Gastrocnemius medialis (tissue), 4 donors: ENCODE data around the gene UQCC5. TPM values are rescaled to one million over a fixed set of nuclear protein-coding genes. Genes with fewer than 3 reads are reported as not detected.

Source experiments
- ATAC-seq, 2 donors: fragments of 150-250 bp; one replicate each; pipeline ENCODE4 v1.9.1; 2016
- DNase-seq, 2 donors: peaks; one replicate each; pipeline ENCODE4 v3.0.0-alpha.2; 2019
- H3K27ac ChIP-seq, 4 donors: fragments of 200-600 bp; sonication (generic); 1 replicate in 1 of 4; 2 replicates in 3 of 4; pipeline ENCODE4 v1.5.1; 2016 to 2018; ENCODE audit warnings: mild to moderate bottlenecking in 2 of 4, moderate library complexity in 1 of 4
- H3K27me3 ChIP-seq, 3 donors: fragments of 200-600 bp; sonication (generic) in 2 of 3; 1 replicate in 1 of 3; 2 replicates in 2 of 3; pipeline versions ENCODE4 v1.5.1 to v1.6.0; 2016 to 2019; ENCODE audit warnings: mild to moderate bottlenecking in 1 of 3, moderate library complexity in 1 of 3
- H3K36me3 ChIP-seq, 2 donors: fragments of 200-600 bp; sonication (generic) in 1 of 2; one replicate each; pipeline ENCODE4 v1.5.1; 2017 to 2018
- H3K4me1 ChIP-seq, 2 donors: fragments of 200-600 bp; sonication (generic) in 1 of 2; one replicate each; pipeline ENCODE4 v1.5.1; 2016 to 2017; ENCODE audit warnings: mild to moderate bottlenecking in 2 of 2
- H3K4me3 ChIP-seq, 4 donors: fragments of 200-600 bp; sonication (generic) in 3 of 4; 1 replicate in 1 of 4; 2 replicates in 3 of 4; pipeline ENCODE4 v1.5.1; 2016 to 2019; ENCODE audit warnings: mild to moderate bottlenecking in 2 of 4
- H3K9me3 ChIP-seq, 3 donors: fragments of 200-600 bp; sonication (generic) in 2 of 3; 1 replicate in 1 of 3; 2 replicates in 2 of 3; pipeline ENCODE4 v1.5.1; 2016 to 2019
- POLR2A ChIP-seq, 2 donors: fragments of 450-650 bp; IDR thresholded peaks; one replicate each; pipeline ENCODE4 v1.6.1; 2017; ENCODE audit warnings: antibody characterized with exemption in 2 of 2, mild to moderate bottlenecking in 2 of 2, moderate library complexity in 2 of 2
- in situ Hi-C, 4 donors: fragments of 200-750 bp; cut with MboI; loops; one replicate each; pipeline versions ENCODE4 v1.15.0 to v1.8.0; 2017; ENCODE audit warnings: low sequenced_read_pairs in 4 of 4
- intact Hi-C: fragments of 100-400 bp; cut with DNase I; formaldehyde crosslinking; loops from one replicate; pipeline ENCODE4 v1.15.1; 2023; ENCODE audit warnings: low total_unique reads
- total RNA-seq, 4 donors: library from RNA; depleted of rRNA; stranded (reverse); fragments of >200 nt; gene quantifications; one replicate each; pipeline versions ENCODE4 v1.1.0 to v1.2.3, GENCODE V29; 2016
- TF ChIP-seq, protein P1 (sequence below), 5 experiments: fragments of 450-650 bp in 3 of 5; fragments of 200-600 bp in 2 of 5; sonication (generic) in 2 of 5; IDR thresholded peaks in 4 of 5; conservative IDR thresholded peaks in 1 of 5; 1 replicate in 4 of 5; 2 replicates in 1 of 5; pipeline ENCODE4 v1.5.1; 2016 to 2019; ENCODE audit warnings: antibody characterized with exemption in 5 of 5, mild to moderate bottlenecking in 3 of 5, moderate library complexity in 3 of 5

Gene UQCC5
- total RNA-seq, 4 donors from 2014 or later: 0.31 to 26.1 (median 0.87) TPM

DNA sequence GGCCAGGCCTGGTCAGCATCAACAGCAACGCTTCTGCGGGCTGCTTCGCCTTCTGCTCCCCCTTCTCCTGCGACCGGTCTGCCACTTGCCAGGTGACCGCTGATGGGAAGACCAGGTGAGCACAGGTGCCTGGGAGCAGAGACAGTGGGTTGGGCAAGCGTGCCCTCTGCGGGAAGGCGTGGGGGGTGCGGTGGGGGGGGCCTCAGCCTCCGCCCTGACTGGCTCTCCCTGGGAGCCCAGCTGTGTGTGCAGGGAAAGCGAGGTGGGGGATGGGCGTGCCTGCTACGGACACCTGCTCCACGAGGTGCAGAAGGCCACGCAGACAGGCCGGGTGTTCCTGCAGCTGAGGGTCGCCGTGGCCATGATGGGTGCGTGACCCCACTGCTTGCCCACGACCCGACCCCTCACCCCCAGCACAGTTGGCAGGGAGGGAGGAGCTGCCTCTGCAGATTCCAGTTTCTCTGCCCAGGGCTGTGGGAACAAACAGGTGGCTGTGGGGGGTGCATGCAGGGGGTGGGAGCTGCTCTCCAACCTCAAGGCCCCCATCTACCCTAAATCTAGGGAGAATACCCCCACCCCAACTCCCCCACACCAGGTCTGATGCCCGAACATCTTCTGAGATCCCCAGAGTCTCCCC is 32.5 kb upstream of the UQCC5 start:
- H3K4me1 ChIP-seq: no peaks in the 10 kb centered on the region
- no peak overlapping the region for H3K4me3 ChIP-seq
- H3K27ac ChIP-seq: no peak overlapping the region
- no peak for ATAC-seq
- no peaks in the 10 kb centered on the region for H3K36me3 ChIP-seq
- H3K9me3 ChIP-seq: no peaks in the 10 kb centered on the region
- no peaks in the 10 kb centered on the region for H3K27me3 ChIP-seq
- intact Hi-C loops: no loop called here
- no peak for DNase-seq
- no peak for TF ChIP-seq POLR2A (IDR thresholded peaks at IDR 0.05)
- TF ChIP-seq, protein P1, sequence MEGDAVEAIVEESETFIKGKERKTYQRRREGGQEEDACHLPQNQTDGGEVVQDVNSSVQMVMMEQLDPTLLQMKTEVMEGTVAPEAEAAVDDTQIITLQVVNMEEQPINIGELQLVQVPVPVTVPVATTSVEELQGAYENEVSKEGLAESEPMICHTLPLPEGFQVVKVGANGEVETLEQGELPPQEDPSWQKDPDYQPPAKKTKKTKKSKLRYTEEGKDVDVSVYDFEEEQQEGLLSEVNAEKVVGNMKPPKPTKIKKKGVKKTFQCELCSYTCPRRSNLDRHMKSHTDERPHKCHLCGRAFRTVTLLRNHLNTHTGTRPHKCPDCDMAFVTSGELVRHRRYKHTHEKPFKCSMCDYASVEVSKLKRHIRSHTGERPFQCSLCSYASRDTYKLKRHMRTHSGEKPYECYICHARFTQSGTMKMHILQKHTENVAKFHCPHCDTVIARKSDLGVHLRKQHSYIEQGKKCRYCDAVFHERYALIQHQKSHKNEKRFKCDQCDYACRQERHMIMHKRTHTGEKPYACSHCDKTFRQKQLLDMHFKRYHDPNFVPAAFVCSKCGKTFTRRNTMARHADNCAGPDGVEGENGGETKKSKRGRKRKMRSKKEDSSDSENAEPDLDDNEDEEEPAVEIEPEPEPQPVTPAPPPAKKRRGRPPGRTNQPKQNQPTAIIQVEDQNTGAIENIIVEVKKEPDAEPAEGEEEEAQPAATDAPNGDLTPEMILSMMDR (IDR thresholded peaks at IDR 0.05 in 4 of 5, conservative IDR thresholded peaks at IDR 0.05 in 1 of 5): no peak
- in situ Hi-C loops: no loop called here

GRCh38 chr3:52504977-52505376 is 31.4 kb upstream of the UQCC5 start:
- in situ Hi-C loops: no loop called here
- no peak overlapping the region for H3K27ac ChIP-seq
- TF ChIP-seq, protein P1 (IDR thresholded peaks at IDR 0.05 in 4 of 5, conservative IDR thresholded peaks at IDR 0.05 in 1 of 5): no peak
- TF ChIP-seq POLR2A (IDR thresholded peaks at IDR 0.05): no peak
- no peak for DNase-seq
- no peaks in the 10 kb centered on the region for H3K36me3 ChIP-seq
- H3K4me3 ChIP-seq: no peak overlapping the region
- no peaks in the 10 kb centered on the region for H3K9me3 ChIP-seq
- no peaks in the 10 kb centered on the region for H3K4me1 ChIP-seq
- no peak for ATAC-seq
- intact Hi-C loops: no loop called here
- H3K27me3 ChIP-seq: no peaks in the 10 kb centered on the region

GRCh38 chr3:52506266-52506966 is 30.0 kb upstream of the UQCC5 start:
- intact Hi-C loops (no loop called here), in situ Hi-C loops (no loop called here)
- DNase-seq (no peak), ATAC-seq (no peak)
- no peak overlapping the region for H3K27ac ChIP-seq
- H3K4me3 ChIP-seq: no peak overlapping the region
- H3K4me1 ChIP-seq: no peaks in the 10 kb centered on the region
- TF ChIP-seq, protein P1 (IDR thresholded peaks at IDR 0.05 in 4 of 5, conservative IDR thresholded peaks at IDR 0.05 in 1 of 5): no peak
- no peak for TF ChIP-seq POLR2A (IDR thresholded peaks at IDR 0.05)
- no peaks in the 10 kb centered on the region for H3K9me3 ChIP-seq
- no peaks in the 10 kb centered on the region for H3K36me3 ChIP-seq
- H3K27me3 ChIP-seq: no peaks in the 10 kb centered on the region

GRCh38 chr3:52507359-52507758 is 29.0 kb upstream of the UQCC5 start:
- intact Hi-C loops: no loop called here
- ATAC-seq: no peak
- no peaks in the 10 kb centered on the region for H3K36me3 ChIP-seq

More at GRCh38 chr3:52507359-52507758, 29.0 kb upstream of the UQCC5 start:
- Histone ChIP-seq H3K4me1 (no peaks in the 10 kb centered on the region), H3K27me3 (no peaks in the 10 kb centered on the region), H3K27ac (no peak overlapping the region), H3K4me3 (no peak overlapping the region), H3K9me3 (no peaks in the 10 kb centered on the region)
- no peak for DNase-seq
- TF ChIP-seq POLR2A (IDR thresholded peaks at IDR 0.05): no peak
- TF ChIP-seq, protein P1 (IDR thresholded peaks at IDR 0.05 in 4 of 5, conservative IDR thresholded peaks at IDR 0.05 in 1 of 5): no peak
- in situ Hi-C loops: no loop called here
